K562 (cell line): ENCODE data around the gene MCRS1. TPM values are rescaled to one million over a fixed set of nuclear protein-coding genes. Genes with fewer than 3 reads are reported as not detected.

Source experiments
- CHD4 ChIP-seq: fragments of 200-600 bp; sonication (generic); IDR thresholded peaks from 3 replicates; pipeline ENCODE4 v1.6.1; 2012; ENCODE audit warnings: low read depth, mild to moderate bottlenecking, mixed read lengths, low read length, inconsistent platforms; ENCODE audit not compliant: insufficient read depth, insufficient replicate concordance, poor library complexity, severe bottlenecking
- COPS2 ChIP-seq: fragments of 450-650 bp; conservative IDR thresholded peaks from 2 replicates; pipeline ENCODE4 v1.6.1; 2016; ENCODE audit warnings: mild to moderate bottlenecking, moderate library complexity
- ZBTB40 ChIP-seq, 2 experiments: fragments of 450-650 bp in 1 of 2; sonication (generic) in 1 of 2; formaldehyde crosslinking in 1 of 2; IDR thresholded peaks; 2 replicates each; pipeline versions ENCODE4 v1.7.1 to v1.9.0; 2016 to 2022; ENCODE audit warnings: inconsistent platforms in 1 of 2, mild to moderate bottlenecking in 1 of 2, missing genetic modification reagents in 1 of 2
- polyA plus RNA-seq, 8 experiments: library from polyadenylated mRNA; depleted of rRNA in 4 of 8; stranded (reverse) in 5 of 8; unstranded in 3 of 8; fragments of >200 nt; fragmentation: Nextera tagmentation in 2 of 8; fragmentation: Illumina TruSeq in 1 of 8; extraction: Ambion mirVana in 2 of 8; extraction: Trizol in 1 of 8; gene quantifications; 2 replicates each; pipeline versions ENCODE4 v1.2.1 to v1.2.3, GENCODE V29; 2011 to 2014; ENCODE audit warnings: inconsistent platforms in 1 of 8, missing spikeins in 1 of 8
- total RNA-seq, 7 experiments: library from RNA; depleted of rRNA in 6 of 7; stranded (reverse); fragments of >200 nt in 6 of 7; fragmentation: Illumina TruSeq in 2 of 7; extraction: Trizol in 2 of 7; gene quantifications; 2 replicates each; pipeline versions ENCODE4 v1.2.1 to v1.2.3, GENCODE V29; 2011 to 2021; ENCODE audit warnings: low replicate concordance in 1 of 7
- TF ChIP-seq, protein P1 (sequence below): sonication (generic); formaldehyde crosslinking; IDR thresholded peaks from 2 replicates; pipeline ENCODE4 v1.8.0; 2022; ENCODE audit warnings: mild to moderate bottlenecking, missing genetic modification reagents

The MCRS1 gene
- total and polyA plus RNA-seq, 9 of the 15 experiments (the other 6 are each of a cell fraction or from before 2014, with no cell fraction given): 50.0 to 100 (median 73.2) TPM

DNA sequence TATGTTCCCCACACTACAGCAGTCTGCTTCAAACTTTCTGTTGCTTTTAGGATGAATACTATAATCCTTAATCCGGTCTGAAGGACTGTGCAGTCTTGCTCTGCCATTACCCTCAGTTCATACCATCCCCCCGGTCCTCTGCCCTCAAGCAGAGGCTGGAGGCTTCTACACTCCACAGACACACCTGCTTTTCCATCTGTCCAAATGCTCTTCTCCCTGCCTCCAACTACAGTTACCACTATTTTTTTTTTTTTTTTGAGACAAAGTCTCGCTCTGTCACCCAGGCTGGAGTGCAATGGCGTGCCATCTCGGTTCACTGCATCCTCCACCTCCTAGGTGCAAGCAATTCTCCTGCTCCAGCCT, 48.4 kb downstream of the MCRS1 start (continued):
- TF ChIP-seq, protein P1, sequence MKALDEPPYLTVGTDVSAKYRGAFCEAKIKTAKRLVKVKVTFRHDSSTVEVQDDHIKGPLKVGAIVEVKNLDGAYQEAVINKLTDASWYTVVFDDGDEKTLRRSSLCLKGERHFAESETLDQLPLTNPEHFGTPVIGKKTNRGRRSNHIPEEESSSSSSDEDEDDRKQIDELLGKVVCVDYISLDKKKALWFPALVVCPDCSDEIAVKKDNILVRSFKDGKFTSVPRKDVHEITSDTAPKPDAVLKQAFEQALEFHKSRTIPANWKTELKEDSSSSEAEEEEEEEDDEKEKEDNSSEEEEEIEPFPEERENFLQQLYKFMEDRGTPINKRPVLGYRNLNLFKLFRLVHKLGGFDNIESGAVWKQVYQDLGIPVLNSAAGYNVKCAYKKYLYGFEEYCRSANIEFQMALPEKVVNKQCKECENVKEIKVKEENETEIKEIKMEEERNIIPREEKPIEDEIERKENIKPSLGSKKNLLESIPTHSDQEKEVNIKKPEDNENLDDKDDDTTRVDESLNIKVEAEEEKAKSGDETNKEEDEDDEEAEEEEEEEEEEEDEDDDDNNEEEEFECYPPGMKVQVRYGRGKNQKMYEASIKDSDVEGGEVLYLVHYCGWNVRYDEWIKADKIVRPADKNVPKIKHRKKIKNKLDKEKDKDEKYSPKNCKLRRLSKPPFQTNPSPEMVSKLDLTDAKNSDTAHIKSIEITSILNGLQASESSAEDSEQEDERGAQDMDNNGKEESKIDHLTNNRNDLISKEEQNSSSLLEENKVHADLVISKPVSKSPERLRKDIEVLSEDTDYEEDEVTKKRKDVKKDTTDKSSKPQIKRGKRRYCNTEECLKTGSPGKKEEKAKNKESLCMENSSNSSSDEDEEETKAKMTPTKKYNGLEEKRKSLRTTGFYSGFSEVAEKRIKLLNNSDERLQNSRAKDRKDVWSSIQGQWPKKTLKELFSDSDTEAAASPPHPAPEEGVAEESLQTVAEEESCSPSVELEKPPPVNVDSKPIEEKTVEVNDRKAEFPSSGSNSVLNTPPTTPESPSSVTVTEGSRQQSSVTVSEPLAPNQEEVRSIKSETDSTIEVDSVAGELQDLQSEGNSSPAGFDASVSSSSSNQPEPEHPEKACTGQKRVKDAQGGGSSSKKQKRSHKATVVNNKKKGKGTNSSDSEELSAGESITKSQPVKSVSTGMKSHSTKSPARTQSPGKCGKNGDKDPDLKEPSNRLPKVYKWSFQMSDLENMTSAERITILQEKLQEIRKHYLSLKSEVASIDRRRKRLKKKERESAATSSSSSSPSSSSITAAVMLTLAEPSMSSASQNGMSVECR: no peak
- TF ChIP-seq ZBTB40 (IDR thresholded peaks at IDR 0.05): no peak
- no peak for TF ChIP-seq ZBTB40 (CRISPR knock-in tag; IDR thresholded peaks at IDR 0.05)
- no peak for TF ChIP-seq COPS2
- TF ChIP-seq CHD4: no peak
